Liver (tissue), 9 donors: ENCODE measurements around the gene OR5I1. TPM values are rescaled to one million over a fixed set of nuclear protein-coding genes. Genes with fewer than 3 reads are reported as not detected.

Source experiments
- DNase-seq: peaks from one replicate; pipeline ENCODE4 v3.0.0-alpha.2; 2017; ENCODE audit warnings: low spot score
- H3K27ac ChIP-seq, 2 donors: one replicate each; pipeline ENCODE4 v1.7.0; 2013; ENCODE audit warnings: inconsistent platforms in 2 of 2, low read length in 2 of 2, control low read depth in 1 of 2, low read depth in 1 of 2, mild to moderate bottlenecking in 1 of 2
- H3K27me3 ChIP-seq, 4 donors: one replicate each; pipeline versions ENCODE4 v1.6.1 to v1.7.0; 2013; ENCODE audit warnings: low read length in 3 of 4, inconsistent platforms in 1 of 4, mild to moderate bottlenecking in 1 of 4, moderate library complexity in 1 of 4; ENCODE audit not compliant: control insufficient read depth in 4 of 4, insufficient read depth in 4 of 4
- H3K36me3 ChIP-seq, 4 donors: one replicate each; pipeline versions ENCODE4 v1.6.1 to v1.7.0; 2013; ENCODE audit warnings: low read length in 3 of 4, mild to moderate bottlenecking in 3 of 4, low read depth in 1 of 4, moderate library complexity in 1 of 4; ENCODE audit not compliant: control insufficient read depth in 4 of 4, insufficient read depth in 3 of 4
- H3K4me1 ChIP-seq, 4 donors: one replicate each; pipeline versions ENCODE4 v1.6.1 to v1.7.0; 2013; ENCODE audit warnings: low read length in 3 of 4, mild to moderate bottlenecking in 3 of 4, moderate library complexity in 1 of 4; ENCODE audit not compliant: control insufficient read depth in 4 of 4, insufficient read depth in 4 of 4
- H3K4me3 ChIP-seq, 3 donors: one replicate each; pipeline versions ENCODE4 v1.6.1 to v1.7.0; 2013; ENCODE audit warnings: low read length in 3 of 3, control low read depth in 1 of 3, low read depth in 1 of 3, mild to moderate bottlenecking in 1 of 3
- H3K9ac ChIP-seq, 2 donors: one replicate each; pipeline ENCODE4 v1.7.0; 2013; ENCODE audit warnings: low read length in 2 of 2, mild to moderate bottlenecking in 2 of 2, moderate library complexity in 2 of 2, control low read depth in 1 of 2, low read depth in 1 of 2
- H3K9me3 ChIP-seq, 4 donors: one replicate each; pipeline versions ENCODE4 v1.6.1 to v1.7.0; 2013; ENCODE audit warnings: low read length in 3 of 4; ENCODE audit not compliant: control insufficient read depth in 4 of 4
- ATF3 ChIP-seq: IDR thresholded peaks from 2 replicates; pipeline ENCODE4 v1.6.1; 2016; ENCODE audit warnings: antibody characterized with exemption
- EGR1 ChIP-seq, 2 donors: IDR thresholded peaks; 2 replicates each; pipeline ENCODE4 v1.6.1; 2016 to 2018; ENCODE audit warnings: antibody characterized with exemption in 2 of 2, low read depth in 2 of 2
- FOXA1 ChIP-seq: IDR thresholded peaks from 2 replicates; pipeline ENCODE4 v1.6.1; 2016; ENCODE audit warnings: antibody characterized with exemption
- FOXA2 ChIP-seq: IDR thresholded peaks from 2 replicates; pipeline ENCODE4 v1.6.1; 2016; ENCODE audit warnings: antibody characterized with exemption
- GABPA ChIP-seq, 2 donors: IDR thresholded peaks in 1 of 2; conservative IDR thresholded peaks in 1 of 2; 2 replicates each; pipeline ENCODE4 v1.6.1; 2016; ENCODE audit warnings: antibody characterized with exemption in 2 of 2, mild to moderate bottlenecking in 1 of 2, moderate library complexity in 1 of 2
- HNF4A ChIP-seq, 2 donors: conservative IDR thresholded peaks; 2 replicates each; pipeline ENCODE4 v1.6.1; 2016; ENCODE audit warnings: antibody characterized with exemption in 2 of 2, mild to moderate bottlenecking in 2 of 2
- HNF4G ChIP-seq: IDR thresholded peaks from 2 replicates; pipeline ENCODE4 v1.6.1; 2016; ENCODE audit warnings: antibody characterized with exemption
- JUND ChIP-seq, 2 donors: IDR thresholded peaks; 2 replicates each; pipeline ENCODE4 v1.6.1; 2016; ENCODE audit warnings: antibody characterized with exemption in 2 of 2
- MAX ChIP-seq: IDR thresholded peaks from 2 replicates; pipeline ENCODE4 v1.6.1; 2016; ENCODE audit warnings: antibody characterized with exemption
- NR2F2 ChIP-seq: IDR thresholded peaks from 2 replicates; pipeline ENCODE4 v1.6.1; 2016; ENCODE audit warnings: antibody characterized with exemption
- RAD21 ChIP-seq, 2 donors: IDR thresholded peaks; 2 replicates each; pipeline ENCODE4 v1.6.1; 2016; ENCODE audit warnings: antibody characterized with exemption in 2 of 2, mild to moderate bottlenecking in 2 of 2
- REST ChIP-seq: IDR thresholded peaks from 2 replicates; pipeline ENCODE4 v1.6.1; 2016; ENCODE audit warnings: antibody characterized with exemption, mild to moderate bottlenecking
- RXRA ChIP-seq, 2 donors: IDR thresholded peaks; 2 replicates each; pipeline ENCODE4 v1.6.1; 2017 to 2018; ENCODE audit warnings: antibody characterized with exemption in 2 of 2, mild to moderate bottlenecking in 1 of 2
- SP1 ChIP-seq: IDR thresholded peaks from 2 replicates; pipeline ENCODE4 v1.6.1; 2018; ENCODE audit warnings: antibody characterized with exemption, mild to moderate bottlenecking
- TAF1 ChIP-seq: conservative IDR thresholded peaks from 2 replicates; pipeline ENCODE4 v1.6.1; 2016; ENCODE audit warnings: antibody characterized with exemption, mild to moderate bottlenecking
- YY1 ChIP-seq: IDR thresholded peaks from 2 replicates; pipeline ENCODE4 v1.6.1; 2016; ENCODE audit warnings: antibody characterized with exemption, mild to moderate bottlenecking
- WGBS: extraction: QIAGEN DNeasy Blood & Tissue Kit; methylation state at CpG from one replicate; pipeline ENCODE4 v1.1.7; 2013; 5-methylcytosine and 5-hydroxymethylcytosine counted together
- polyA plus RNA-seq, 2 donors: library from polyadenylated mRNA; stranded (reverse) in 1 of 2; unstranded in 1 of 2; fragments of 200-250 nt in 1 of 2; fragments of >200 nt in 1 of 2; fragmentation: Nextera tagmentation in 1 of 2; extraction: Ambion mirVana in 1 of 2; gene quantifications; one replicate each; pipeline versions ENCODE4 v1.2.1 to v1.2.3, GENCODE V29; 2013 to 2015
- total RNA-seq, 2 donors: library from RNA; depleted of rRNA; stranded (reverse); fragments of >200 nt; gene quantifications; one replicate each; pipeline ENCODE4 v1.2.3, GENCODE V29; 2014
- TF ChIP-seq, protein P1 (sequence below): fragments of 150-350 bp; IDR thresholded peaks from 2 replicates; pipeline ENCODE4 v1.5.1; 2017; ENCODE audit warnings: improper control_type of control experiment, low read depth, low read length; ENCODE audit not compliant: missing input control
- TF ChIP-seq, protein P2 (sequence below): IDR thresholded peaks from 2 replicates; pipeline ENCODE4 v1.6.1; 2016; ENCODE audit warnings: antibody characterized with exemption
- donor health status: healthy.
- donor health status: healthy.
- donor health status: healthy.
- donor health status: healthy.
- donor health status: healthy.

Gene OR5I1
- total and polyA plus RNA-seq, 4 donors = not detected

- H3K27ac ChIP-seq = no peak overlapping the region
- no peak for DNase-seq
- H3K9me3 ChIP-seq = no peaks in the 10 kb centered on the region
- WGBS = 71% methylated on average over 5 of the region's 5 CpGs
- no peak overlapping the region for H3K4me3 ChIP-seq
- H3K36me3 ChIP-seq = no peaks in the 10 kb centered on the region
- TF ChIP-seq HNF4A (conservative IDR thresholded peaks at IDR 0.05) = no peak
- TF ChIP-seq FOXA1 = no peak
- no peak for TF ChIP-seq FOXA2
- no peak for TF ChIP-seq YY1
- no peak for TF ChIP-seq MAX
- TF ChIP-seq ATF3 = no peak
- no peak for TF ChIP-seq NR2F2
- TF ChIP-seq RAD21 (IDR thresholded peaks at IDR 0.05) = no peak
- no peak for TF ChIP-seq HNF4G
- TF ChIP-seq, protein P1, sequence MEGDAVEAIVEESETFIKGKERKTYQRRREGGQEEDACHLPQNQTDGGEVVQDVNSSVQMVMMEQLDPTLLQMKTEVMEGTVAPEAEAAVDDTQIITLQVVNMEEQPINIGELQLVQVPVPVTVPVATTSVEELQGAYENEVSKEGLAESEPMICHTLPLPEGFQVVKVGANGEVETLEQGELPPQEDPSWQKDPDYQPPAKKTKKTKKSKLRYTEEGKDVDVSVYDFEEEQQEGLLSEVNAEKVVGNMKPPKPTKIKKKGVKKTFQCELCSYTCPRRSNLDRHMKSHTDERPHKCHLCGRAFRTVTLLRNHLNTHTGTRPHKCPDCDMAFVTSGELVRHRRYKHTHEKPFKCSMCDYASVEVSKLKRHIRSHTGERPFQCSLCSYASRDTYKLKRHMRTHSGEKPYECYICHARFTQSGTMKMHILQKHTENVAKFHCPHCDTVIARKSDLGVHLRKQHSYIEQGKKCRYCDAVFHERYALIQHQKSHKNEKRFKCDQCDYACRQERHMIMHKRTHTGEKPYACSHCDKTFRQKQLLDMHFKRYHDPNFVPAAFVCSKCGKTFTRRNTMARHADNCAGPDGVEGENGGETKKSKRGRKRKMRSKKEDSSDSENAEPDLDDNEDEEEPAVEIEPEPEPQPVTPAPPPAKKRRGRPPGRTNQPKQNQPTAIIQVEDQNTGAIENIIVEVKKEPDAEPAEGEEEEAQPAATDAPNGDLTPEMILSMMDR = no peak
- no peak for TF ChIP-seq JUND (IDR thresholded peaks at IDR 0.05)
- TF ChIP-seq SP1 = no peak
- TF ChIP-seq, protein P2, sequence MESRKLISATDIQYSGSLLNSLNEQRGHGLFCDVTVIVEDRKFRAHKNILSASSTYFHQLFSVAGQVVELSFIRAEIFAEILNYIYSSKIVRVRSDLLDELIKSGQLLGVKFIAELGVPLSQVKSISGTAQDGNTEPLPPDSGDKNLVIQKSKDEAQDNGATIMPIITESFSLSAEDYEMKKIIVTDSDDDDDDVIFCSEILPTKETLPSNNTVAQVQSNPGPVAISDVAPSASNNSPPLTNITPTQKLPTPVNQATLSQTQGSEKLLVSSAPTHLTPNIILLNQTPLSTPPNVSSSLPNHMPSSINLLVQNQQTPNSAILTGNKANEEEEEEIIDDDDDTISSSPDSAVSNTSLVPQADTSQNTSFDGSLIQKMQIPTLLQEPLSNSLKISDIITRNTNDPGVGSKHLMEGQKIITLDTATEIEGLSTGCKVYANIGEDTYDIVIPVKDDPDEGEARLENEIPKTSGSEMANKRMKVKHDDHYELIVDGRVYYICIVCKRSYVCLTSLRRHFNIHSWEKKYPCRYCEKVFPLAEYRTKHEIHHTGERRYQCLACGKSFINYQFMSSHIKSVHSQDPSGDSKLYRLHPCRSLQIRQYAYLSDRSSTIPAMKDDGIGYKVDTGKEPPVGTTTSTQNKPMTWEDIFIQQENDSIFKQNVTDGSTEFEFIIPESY = no peak
- TF ChIP-seq GABPA (IDR thresholded peaks at IDR 0.05 in 1 of 2, conservative IDR thresholded peaks at IDR 0.05 in 1 of 2) = no peak
- no peak for TF ChIP-seq TAF1
- TF ChIP-seq EGR1 (IDR thresholded peaks at IDR 0.05; ENCODE audit: low read depth in 2 of 2) = no peak
- TF ChIP-seq RXRA (IDR thresholded peaks at IDR 0.05) = no peak
- no peak for TF ChIP-seq REST
- no peaks in the 10 kb centered on the region for H3K4me1 ChIP-seq
- no peak overlapping the region for H3K9ac ChIP-seq
- H3K27me3 ChIP-seq = no peaks in the 10 kb centered on the region
These were observed 15.7 kb downstream of the OR5I1 start for GRCh38 chr11:55920537-55920936.

- H3K4me1 ChIP-seq = no peaks in the 10 kb centered on the region
- H3K9me3 ChIP-seq = no peaks in the 10 kb centered on the region
- no peak for DNase-seq
- no peak within 1 kb of the TSS for H3K27ac ChIP-seq
- no peaks in the 10 kb centered on the region for H3K36me3 ChIP-seq
- no peak within 1 kb of the TSS for H3K9ac ChIP-seq
- 48% methylated on average over 1 of the region's 1 CpG for WGBS
- TF ChIP-seq, protein P1 = no peak
- TF ChIP-seq TAF1 = no peak
- TF ChIP-seq HNF4A (conservative IDR thresholded peaks at IDR 0.05) = no peak
- TF ChIP-seq REST = no peak
- TF ChIP-seq FOXA1 = no peak
- TF ChIP-seq RXRA (IDR thresholded peaks at IDR 0.05) = no peak
- TF ChIP-seq JUND (IDR thresholded peaks at IDR 0.05) = no peak
- no peak for TF ChIP-seq FOXA2
- TF ChIP-seq EGR1 (IDR thresholded peaks at IDR 0.05; ENCODE audit: low read depth in 2 of 2) = no peak
- no peak within 1 kb of the TSS for H3K4me3 ChIP-seq
- no peaks in the 10 kb centered on the region for H3K27me3 ChIP-seq
These were observed 21.7 kb downstream of the OR5I1 start, which contains the start of gene OR5W2 for GRCh38 chr11:55914482-55914881. OR5W2 (minus strand) TSS chr11:55914582; CDS start chr11:55914582, 0 bp downstream.
